Adipocyte (in vitro differentiated cells): Measurements from ENCODE around the gene OR13A1.
"Not testable (repeated sequence)": the region's sequence is repeated elsewhere in the genome, so short reads cannot be mapped to it uniquely, and the experiment has no call there.

Experiments used
- DNase-seq: peaks from one replicate; pipeline ENCODE4 v3.0.0-alpha.2; 2015; ENCODE audit warnings: low read depth
- H3K27me3 ChIP-seq: replicated peaks from 2 replicates; pipeline ENCODE4 v1.7.0; 2013; ENCODE audit warnings: mild to moderate bottlenecking, low read length, moderate library complexity; ENCODE audit not compliant: control insufficient read depth, insufficient read depth
- H3K36me3 ChIP-seq: 2 replicates; pipeline ENCODE4 v1.7.0; 2013; ENCODE audit warnings: low read length, mild to moderate bottlenecking, moderate library complexity; ENCODE audit not compliant: control insufficient read depth, insufficient read depth, severe bottlenecking
- H3K4me1 ChIP-seq: 2 replicates; pipeline ENCODE4 v1.7.0; 2013; ENCODE audit warnings: mild to moderate bottlenecking, low read length, moderate library complexity; ENCODE audit not compliant: control insufficient read depth, insufficient read depth
- H3K4me3 ChIP-seq: 2 replicates; pipeline ENCODE4 v1.7.0; 2013; ENCODE audit warnings: mild to moderate bottlenecking, low read length, moderate library complexity
- H3K9ac ChIP-seq: 2 replicates; pipeline ENCODE4 v1.7.0; 2013; ENCODE audit warnings: mild to moderate bottlenecking, low read length, moderate library complexity
- H3K9me3 ChIP-seq: 2 replicates; pipeline ENCODE4 v1.7.0; 2013; ENCODE audit warnings: mild to moderate bottlenecking, low read length, moderate library complexity; ENCODE audit not compliant: control insufficient read depth

OR13A1 gene

DNA sequence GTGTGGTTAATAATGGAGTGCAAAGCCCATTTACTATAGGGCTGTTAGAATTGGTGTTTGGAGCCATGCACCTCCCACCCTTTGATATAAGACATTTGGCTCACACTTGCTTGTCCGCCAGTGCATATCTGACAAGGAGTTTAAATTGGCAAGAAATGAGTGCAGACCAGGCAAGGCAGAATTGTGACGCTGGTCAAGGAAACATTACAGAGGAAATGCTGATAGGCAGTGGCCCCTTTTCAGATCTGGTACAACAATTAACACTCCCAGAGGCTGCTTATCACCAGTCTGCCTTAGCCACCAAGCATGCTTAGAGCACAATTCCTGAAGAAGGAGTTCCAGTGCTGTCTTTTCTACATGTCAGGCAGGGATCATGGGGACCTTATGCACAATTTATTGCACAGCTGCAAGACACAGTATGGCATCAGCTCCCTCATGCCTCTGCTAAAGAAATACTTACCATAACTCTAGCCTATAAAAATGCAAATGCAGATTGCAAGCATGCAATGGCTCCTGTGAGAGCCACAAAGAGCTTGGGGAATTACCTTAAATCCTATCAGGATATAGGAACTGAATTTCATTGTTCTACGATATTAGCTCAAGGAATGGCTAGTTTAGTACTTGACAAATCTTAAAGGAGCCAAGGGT is 35.2 kb downstream of the OR13A1 start:
- H3K4me3 ChIP-seq, result no peak overlapping the region
- DNase-seq, result no peak
- H3K27me3 ChIP-seq, result peaks cover 17% of the 10 kb centered on the region
- no peaks in the 10 kb centered on the region for H3K36me3 ChIP-seq
- no peak overlapping the region for H3K9ac ChIP-seq
- no peaks in the 10 kb centered on the region for H3K9me3 ChIP-seq
- no peaks in the 10 kb centered on the region for H3K4me1 ChIP-seq

DNA sequence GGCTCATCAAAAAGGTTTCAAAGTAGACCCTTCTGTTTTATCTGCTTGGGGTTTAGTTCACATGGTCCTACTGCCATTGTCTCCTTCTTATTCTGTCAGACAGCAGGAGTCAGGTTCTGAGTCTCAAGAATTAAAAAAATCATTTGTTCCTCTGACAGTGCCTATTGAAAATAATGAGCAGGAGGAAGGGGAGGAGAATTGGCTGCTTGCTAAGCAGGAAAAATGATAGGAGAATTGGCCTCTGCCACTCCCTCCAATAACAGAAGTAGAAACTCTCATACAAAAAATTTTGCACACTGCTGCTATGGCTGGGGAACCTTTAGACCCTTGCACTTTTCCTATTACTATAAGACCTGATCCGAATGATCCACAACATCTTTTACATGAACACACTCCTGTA is 35.7 kb downstream of the OR13A1 start:
- peaks cover 14% of the 10 kb centered on the region for H3K27me3 ChIP-seq
- H3K9ac ChIP-seq, result no peak overlapping the region
- no peaks in the 10 kb centered on the region for H3K9me3 ChIP-seq
- no peak overlapping the region for H3K4me3 ChIP-seq
- H3K4me1 ChIP-seq, result no peaks in the 10 kb centered on the region
- no peaks in the 10 kb centered on the region for H3K36me3 ChIP-seq
- DNase-seq, result no peak

GRCh38 chr10:45278860-45279498 is 36.4 kb downstream of the OR13A1 start:
- no peaks in the 10 kb centered on the region for H3K4me1 ChIP-seq
- H3K9me3 ChIP-seq, result no peaks in the 10 kb centered on the region
- peaks cover 14% of the 10 kb centered on the region for H3K27me3 ChIP-seq
- no peak for DNase-seq
- H3K4me3 ChIP-seq, result no peak overlapping the region
- H3K36me3 ChIP-seq, result no peaks in the 10 kb centered on the region
- H3K9ac ChIP-seq, result no peak overlapping the region

- not testable (repeated sequence) for H3K36me3 ChIP-seq, H3K9ac ChIP-seq, H3K4me1 ChIP-seq, H3K9me3 ChIP-seq, H3K27me3 ChIP-seq, H3K4me3 ChIP-seq, DNase-seq
These were observed 39.3 kb downstream of the OR13A1 start for GRCh38 chr10:45276146-45276545.

- H3K9ac ChIP-seq, result no peak overlapping the region
These were observed 41.0 kb downstream of the OR13A1 start for GRCh38 chr10:45274364-45274763.

DNA sequence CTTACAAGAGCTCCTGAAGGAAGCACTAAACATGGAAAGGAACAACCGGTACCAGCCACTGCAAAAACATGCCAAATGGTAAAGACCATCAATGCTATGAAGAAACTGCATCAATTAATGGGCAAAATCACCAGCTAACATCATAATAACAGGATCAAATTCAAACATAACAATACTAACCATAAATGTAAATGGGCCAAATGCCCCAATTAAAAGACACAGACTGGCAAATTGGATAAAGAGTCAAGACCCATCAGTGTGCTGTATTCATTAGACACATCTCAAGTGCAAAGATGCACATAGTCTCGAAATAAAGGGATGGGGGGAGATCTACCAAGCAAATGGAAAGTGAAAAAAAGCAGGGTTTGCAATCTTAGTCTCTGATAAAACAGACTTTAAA is 47.6 kb downstream of the OR13A1 start:
- H3K4me3 ChIP-seq, H3K36me3 ChIP-seq, H3K27me3 ChIP-seq, DNase-seq, H3K4me1 ChIP-seq, H3K9ac ChIP-seq: not testable (repeated sequence)
- peaks cover 19% of the 10 kb centered on the region for H3K9me3 ChIP-seq

More at GRCh38 chr10:45274364-45274763, 41.0 kb downstream of the OR13A1 start:
- Histone ChIP-seq H3K9me3 (no peaks in the 10 kb centered on the region), H3K4me3 (no peak overlapping the region), H3K27me3 (no peaks in the 10 kb centered on the region), H3K4me1 (no peaks in the 10 kb centered on the region), H3K36me3 (no peaks in the 10 kb centered on the region)
- DNase-seq, result no peak

DNA sequence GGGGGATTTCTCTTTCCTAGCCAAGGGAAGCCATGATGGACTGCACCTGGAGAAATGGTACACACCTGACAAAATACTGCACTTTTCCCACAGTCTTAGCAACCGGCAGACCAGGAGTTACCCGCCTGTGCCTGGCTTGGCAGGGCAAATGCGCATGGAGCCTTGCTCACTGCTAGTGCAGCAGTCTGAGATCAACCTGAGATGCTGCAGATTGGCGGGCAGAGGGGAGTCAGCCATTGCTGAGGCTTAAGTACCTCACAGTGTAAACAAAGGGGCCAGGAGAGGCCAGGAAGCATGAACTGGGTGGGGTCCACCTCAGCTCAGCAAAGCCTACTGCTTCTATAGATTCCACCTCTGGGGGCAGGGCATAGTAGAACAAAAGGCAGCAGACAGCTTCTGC is 49.4 kb downstream of the OR13A1 start:
- no peak for DNase-seq
- H3K27me3 ChIP-seq, result peaks cover 14% of the 10 kb centered on the region
- H3K4me1 ChIP-seq, result no peaks in the 10 kb centered on the region
- H3K36me3 ChIP-seq, result no peaks in the 10 kb centered on the region
- no peak overlapping the region for H3K4me3 ChIP-seq
- H3K9ac ChIP-seq, result no peak overlapping the region
- H3K9me3 ChIP-seq, result peaks cover 19% of the 10 kb centered on the region

GRCh38 chr10:45261946-45262345 is 53.5 kb downstream of the OR13A1 start:
- no peaks in the 10 kb centered on the region for H3K36me3 ChIP-seq
- no peak overlapping the region for H3K4me3 ChIP-seq
- H3K4me1 ChIP-seq, result no peaks in the 10 kb centered on the region
- peaks cover 14% of the 10 kb centered on the region for H3K27me3 ChIP-seq
- H3K9me3 ChIP-seq, result peaks cover 19% of the 10 kb centered on the region
- DNase-seq, result no peak
- no peak overlapping the region for H3K9ac ChIP-seq

DNA sequence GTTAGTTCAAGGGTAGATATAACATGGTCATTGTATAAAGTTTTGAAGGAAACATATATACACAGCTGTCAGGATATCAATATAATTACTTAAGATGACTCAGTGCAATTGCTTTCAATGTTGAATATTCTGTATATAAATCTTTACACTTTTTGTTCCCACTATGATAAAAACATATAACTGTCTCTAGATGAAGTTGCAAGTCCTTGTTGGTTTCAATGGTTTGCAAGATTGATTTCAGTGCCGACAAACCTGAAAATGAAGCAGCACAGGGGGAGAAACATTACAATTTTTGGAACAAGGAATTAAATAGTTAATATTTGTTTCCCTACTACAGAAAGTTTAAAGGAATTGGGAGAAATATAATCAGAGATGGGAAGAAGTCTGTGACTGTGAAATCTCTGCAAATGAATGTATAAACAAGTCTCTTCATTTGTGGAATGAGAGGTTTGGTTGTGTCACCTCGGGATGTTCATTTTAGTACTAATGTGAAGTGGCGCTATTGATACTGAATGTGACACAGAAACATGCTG is 54.1 kb downstream of the OR13A1 start:
- no peaks in the 10 kb centered on the region for H3K36me3 ChIP-seq

GRCh38 chr10:45260635-45261034 is 54.8 kb downstream of the OR13A1 start:
- DNase-seq, H3K4me3 ChIP-seq, H3K4me1 ChIP-seq, H3K36me3 ChIP-seq, H3K9ac ChIP-seq: not testable (repeated sequence)
- Histone ChIP-seq H3K27me3 (peaks cover 14% of the 10 kb centered on the region), H3K9me3 (peaks cover 19% of the 10 kb centered on the region)

More for the DNA sequence above, 54.1 kb downstream of the OR13A1 start:
- Histone ChIP-seq H3K9ac (no peak overlapping the region), H3K4me3 (no peak overlapping the region), H3K4me1 (no peaks in the 10 kb centered on the region), H3K9me3 (peaks cover 19% of the 10 kb centered on the region), H3K27me3 (peaks cover 14% of the 10 kb centered on the region)
- no peak for DNase-seq

GRCh38 chr10:45259786-45260495 is 55.5 kb downstream of the OR13A1 start:
- H3K9me3 ChIP-seq, result peaks cover 14% of the 10 kb centered on the region
- peaks cover 14% of the 10 kb centered on the region for H3K27me3 ChIP-seq
- H3K4me3 ChIP-seq, DNase-seq, H3K4me1 ChIP-seq, H3K36me3 ChIP-seq, H3K9ac ChIP-seq: not testable (repeated sequence)
